ENCODE results near the gene PTPN7.
"Not testable (repeated sequence)": the region's sequence is repeated elsewhere in the genome, so short reads cannot be mapped to it uniquely, and the experiment has no call there.

The PTPN7 gene

DNA sequence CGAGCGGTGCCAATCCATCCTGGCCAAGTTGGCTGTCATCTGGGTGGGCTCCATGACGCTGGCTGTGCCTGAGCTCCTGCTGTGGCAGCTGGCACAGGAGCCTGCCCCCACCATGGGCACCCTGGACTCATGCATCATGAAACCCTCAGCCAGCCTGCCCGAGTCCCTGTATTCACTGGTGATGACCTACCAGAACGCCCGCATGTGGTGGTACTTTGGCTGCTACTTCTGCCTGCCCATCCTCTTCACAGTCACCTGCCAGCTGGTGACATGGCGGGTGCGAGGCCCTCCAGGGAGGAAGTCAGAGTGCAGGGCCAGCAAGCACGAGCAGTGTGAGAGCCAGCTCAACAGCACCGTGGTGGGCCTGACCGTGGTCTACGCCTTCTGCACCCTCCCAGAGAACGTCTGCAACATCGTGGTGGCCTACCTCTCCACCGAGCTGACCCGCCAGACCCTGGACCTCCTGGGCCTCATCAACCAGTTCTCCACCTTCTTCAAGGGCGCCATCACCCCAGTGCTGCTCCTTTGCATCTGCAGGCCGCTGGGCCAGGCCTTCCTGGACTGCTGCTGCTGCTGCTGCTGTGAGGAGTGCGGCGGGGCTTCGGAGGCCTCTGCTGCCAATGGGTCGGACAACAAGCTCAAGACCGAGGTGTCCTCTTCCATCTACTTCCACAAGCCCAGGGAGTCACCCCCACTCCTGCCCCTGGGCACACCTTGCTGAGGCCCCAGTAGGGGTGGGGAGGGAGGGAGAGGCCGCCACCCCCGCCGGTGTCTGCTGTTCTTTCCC, 32.4 kb downstream of the PTPN7 start:
- no peak for DNase-seq

- no peak for DNase-seq
Observed at GRCh38 chr1:202127061-202127460, 33.3 kb downstream of the PTPN7 start.

- DNase-seq: no peak
Observed at GRCh38 chr1:202126426-202126825, 34.0 kb downstream of the PTPN7 start.

DNA sequence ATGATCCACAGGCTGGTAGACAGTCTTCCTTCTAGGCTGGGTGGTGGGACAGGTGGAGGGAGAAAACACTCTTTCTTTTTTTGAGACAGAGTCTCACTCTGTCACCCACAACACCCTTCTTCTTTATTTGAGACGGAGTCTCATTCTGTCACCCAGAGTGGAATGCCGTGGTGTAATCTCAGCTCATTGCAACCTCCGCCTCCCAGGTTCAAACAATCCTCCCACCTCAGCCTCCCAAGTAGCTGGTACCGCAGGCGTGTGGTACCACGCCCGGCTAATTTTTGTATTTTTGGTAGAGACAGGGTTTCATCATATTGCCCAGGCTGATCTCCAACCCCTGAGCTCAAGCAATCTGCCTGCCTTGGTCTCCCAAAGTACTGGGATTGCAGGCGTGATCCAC, 34.8 kb downstream of the PTPN7 start:
- no peak for DNase-seq

- DNase-seq: no peak
Observed at GRCh38 chr1:202124142-202124541, 36.3 kb downstream of the PTPN7 start.

DNA sequence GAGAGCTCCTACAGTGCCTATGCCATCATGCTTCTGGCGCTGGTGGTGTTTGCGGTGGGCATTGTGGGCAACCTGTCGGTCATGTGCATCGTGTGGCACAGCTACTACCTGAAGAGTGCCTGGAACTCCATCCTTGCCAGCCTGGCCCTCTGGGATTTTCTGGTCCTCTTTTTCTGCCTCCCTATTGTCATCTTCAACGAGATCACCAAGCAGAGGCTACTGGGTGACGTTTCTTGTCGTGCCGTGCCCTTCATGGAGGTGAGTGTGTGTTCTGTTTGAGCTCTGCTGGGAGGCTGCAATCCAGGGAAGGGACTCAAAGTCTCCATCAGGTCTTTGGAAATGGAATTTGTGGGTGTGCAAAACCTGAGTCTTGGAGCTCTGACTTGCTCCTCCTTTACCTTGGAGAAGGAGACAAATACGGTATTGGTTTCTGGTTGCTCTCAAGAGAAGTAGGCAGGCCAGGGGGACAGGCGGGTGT, 37.0 kb downstream of the PTPN7 start:
- DNase-seq: no peak

DNA sequence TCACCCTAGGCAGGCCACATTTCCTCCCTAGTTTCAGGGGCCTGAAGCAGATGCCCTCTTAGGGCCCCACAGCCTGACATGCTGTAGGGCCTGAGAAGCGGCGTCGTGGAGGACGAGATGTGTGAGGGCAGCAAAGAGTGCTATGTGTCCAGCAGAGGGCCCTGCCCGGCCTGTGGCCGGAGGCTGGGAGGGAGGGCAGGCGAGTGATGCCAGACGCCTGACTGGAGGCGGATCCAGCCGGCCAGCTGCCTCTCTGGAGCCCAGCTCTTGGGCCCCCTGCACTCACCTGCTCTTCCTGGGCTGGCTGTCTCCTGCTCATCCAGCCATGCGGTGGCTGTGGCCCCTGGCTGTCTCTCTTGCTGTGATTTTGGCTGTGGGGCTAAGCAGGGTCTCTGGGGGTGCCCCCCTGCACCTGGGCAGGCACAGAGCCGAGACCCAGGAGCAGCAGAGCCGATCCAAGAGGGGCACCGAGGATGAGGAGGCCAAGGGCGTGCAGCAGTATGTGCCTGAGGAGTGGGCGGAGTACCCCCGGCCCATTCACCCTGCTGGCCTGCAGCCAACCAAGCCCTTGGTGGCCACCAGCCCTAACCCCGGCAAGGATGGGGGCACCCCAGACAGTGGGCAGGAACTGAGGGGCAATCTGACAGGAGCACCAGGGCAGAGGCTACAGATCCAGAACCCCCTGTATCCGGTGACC, 37.6 kb downstream of the PTPN7 start, which contains the start of gene GPR37L1:
GPR37L1 (plus strand) TSS at position 279 of the 697 bp plus-strand sequence; CDS start at position 326, 47 bp downstream.
- no peak for DNase-seq

DNA sequence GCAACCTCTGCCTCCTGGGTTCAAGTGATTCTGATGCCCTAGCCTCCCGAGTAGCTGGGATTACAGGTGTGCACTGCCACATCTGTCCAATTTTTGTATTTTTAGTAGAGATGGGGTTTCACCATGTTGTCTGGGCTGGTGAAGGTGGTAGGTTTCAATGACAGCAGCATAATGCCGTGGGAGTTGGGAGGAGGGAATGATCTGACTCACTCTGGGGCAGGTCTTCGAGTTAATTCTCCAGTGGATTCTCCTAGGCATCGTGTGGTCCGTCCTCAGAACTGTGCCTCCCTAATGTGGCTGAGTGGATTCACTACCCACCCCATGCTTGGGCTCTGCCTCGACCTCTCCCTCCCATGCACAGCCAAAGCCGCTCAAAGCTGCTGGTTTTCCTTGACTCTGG, 39.4 kb downstream of the PTPN7 start:
- no peak for DNase-seq

DNA sequence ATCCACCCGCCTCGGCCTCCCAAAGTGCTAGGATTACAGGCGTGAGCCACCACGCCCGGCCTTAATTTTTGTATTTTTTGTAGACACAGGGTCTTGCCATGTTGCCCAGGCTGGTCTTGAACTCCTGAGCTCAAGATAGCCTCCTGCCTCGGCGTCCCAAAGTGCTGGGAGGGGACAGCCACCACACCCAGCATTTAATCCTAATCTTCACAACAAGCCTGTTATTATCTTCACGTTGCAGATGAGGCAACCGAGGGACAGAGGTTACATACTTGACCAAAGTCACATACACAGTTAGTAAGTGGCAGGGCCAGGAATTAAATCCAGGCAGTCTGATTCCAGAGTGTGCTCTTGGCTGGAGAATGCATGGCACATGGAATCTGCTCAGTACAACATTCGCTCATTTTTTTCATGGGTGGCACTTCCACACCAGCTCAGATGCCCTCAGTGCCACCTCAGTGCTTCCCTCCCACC, 42.5 kb downstream of the PTPN7 start:
- DNase-seq: no peak

GRCh38 chr1:202116287-202116686, 44.1 kb downstream of the PTPN7 start:
- DNase-seq: no peak

DNA sequence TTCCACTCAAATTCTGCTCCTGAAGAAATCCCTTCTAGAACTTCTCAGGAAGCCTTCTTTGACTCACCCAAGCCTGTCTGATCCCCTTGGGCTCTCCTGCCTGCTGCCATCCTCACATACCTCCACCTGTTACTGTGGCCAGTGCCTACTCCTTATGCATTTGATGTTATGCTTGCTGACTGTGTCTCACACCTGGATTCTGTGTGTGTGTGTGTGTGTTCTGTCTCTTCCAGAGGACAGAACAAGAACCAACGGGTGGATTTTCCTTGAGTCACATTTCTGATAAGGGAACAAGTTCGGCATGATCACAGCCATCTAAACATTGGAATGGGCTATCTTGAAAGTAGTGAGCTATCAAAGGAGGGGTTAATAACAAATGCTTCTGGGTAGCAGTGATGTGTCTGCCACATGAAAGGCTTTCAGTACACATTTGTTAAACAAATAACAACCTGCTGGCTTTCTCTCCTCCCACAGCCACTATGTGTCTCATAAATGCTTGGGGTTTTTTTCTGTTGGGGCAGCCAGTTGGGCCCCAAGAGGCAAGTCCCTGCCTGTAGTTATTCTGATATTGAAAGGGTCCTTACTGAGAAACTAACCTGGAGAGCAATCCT, 46.6 kb downstream of the PTPN7 start:
- no peak for DNase-seq

GRCh38 chr1:202112859-202113689, 47.3 kb downstream of the PTPN7 start:
- DNase-seq: no peak

DNA sequence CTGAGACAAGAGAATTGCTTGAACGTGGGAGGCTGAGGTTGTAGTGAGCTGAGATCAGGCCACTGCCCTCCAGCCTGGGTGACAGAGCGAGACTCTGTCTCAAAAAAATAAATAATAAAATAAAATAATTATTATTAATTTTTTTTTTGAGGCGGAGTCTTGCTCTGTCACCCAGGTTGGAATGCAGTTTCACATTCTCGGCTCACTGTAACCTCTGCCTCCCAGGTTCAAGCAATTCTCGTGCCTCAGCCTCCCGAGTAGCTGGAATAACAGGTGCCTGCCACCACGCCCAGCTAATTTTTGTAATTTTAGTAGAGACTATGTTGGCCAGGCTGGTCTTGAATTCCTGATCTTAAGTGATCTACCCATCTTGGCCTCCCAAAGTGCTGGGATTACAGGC, 48.8 kb downstream of the PTPN7 start:
- not testable (repeated sequence) for DNase-seq

DNA sequence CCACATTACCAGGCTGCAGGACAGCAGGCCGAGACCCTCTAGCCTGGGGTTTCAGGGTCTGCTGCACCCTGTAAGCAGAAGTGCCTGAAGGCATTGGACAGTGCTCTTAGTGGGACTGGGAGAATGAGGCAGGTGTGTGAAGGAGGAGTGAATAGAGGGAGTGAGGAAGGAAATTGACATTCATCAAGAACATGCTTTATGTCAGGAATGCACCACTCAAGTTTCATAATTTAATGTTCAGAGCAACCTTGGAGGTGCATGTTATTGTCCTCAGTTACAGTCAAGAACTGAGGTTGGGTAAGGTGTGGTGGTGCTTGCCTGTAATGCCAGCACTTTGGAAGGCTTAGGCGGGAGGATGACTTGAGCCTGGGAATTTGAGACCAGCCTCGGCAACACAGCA, 49.4 kb downstream of the PTPN7 start:
- DNase-seq: no peak

DNA sequence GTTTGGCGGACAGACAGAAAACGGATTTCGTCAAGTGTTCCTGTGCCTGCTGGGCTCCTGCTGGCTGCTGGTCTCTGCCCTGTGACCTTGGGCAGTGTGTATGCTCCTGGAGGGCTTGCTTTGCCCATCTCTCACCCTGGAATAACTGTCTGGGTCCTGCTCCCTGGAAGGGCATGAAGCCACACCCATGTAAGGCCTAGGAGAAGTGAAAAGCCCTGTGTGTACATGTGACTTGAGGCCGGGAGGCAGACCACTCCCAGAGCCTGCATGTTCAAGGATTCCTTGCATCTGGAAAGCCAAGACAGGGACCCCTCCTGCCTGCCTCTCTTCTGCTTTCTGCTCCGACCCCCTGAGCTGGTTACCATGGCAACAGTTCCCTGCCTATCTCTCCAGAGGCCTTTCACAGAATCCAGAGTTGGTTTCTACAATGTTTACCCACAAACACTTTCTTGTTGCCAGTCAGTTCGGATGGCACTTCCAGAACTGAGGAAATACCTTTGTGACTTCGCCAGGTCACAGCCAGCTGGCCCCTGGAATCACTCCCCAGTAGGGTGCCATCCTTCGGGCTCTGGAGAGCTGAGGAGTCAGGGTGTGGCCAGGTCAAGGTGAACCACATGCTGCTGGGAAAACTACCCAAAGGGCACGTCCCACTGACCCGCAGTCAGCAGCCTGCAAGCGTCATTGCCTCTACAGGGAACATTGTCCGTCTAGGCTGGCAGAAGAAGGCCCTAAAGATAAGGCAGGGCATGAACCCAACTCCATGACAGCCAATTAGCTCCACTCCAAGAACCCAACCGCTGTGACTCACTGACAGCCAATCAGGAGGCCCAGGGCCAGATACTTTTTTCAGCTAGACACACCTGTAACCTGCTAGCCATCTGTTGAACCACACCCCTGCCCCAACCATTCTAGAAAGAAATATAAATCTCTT, 52.3 kb downstream of the PTPN7 start:
- no peak for DNase-seq

GRCh38 chr1:202107321-202107761, 53.1 kb downstream of the PTPN7 start:
- no peak for DNase-seq

GRCh38 chr1:202106340-202107254, 53.8 kb downstream of the PTPN7 start:
- DNase-seq: no peak

GRCh38 chr1:202105571-202106339, 54.6 kb downstream of the PTPN7 start:
- DNase-seq: no peak

DNA sequence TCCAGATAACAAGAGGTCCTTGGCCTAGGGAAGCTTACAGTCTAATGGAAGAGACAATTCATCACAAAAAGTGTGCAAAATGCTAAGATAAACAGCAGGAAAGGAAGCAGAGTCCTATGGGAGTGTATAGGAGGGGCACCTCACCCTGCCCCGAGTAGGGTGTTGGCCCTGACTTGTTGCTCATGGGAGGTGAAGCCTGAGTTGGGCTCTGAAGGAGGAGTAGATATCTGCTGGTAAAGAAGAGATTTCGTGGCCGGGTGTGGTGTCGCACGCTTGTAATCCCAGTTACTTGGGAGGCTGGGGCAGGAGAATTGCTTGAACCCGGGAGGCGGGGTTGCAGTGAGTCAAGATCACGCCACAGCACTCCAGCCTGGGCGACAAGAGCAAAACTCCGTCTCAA, 56.3 kb downstream of the PTPN7 start:
- DNase-seq: no peak

- DNase-seq: no peak
Observed at GRCh38 chr1:202101184-202101583, 59.2 kb downstream of the PTPN7 start.

All from stimulated activated CD4-positive, alpha-beta T cell treated with anti-CD3 and anti-CD28 coated beads, Interleukin-2, amount 100 ng/mL, for 24 hours (primary cell).